ENCODE results near the gene XIRP1. TPM values are rescaled to one million over a fixed set of nuclear protein-coding genes. Genes with fewer than 3 reads are reported as not detected.

XIRP1 gene
- total RNA-seq, 2 experiments from 2014 or later: not detected

DNA sequence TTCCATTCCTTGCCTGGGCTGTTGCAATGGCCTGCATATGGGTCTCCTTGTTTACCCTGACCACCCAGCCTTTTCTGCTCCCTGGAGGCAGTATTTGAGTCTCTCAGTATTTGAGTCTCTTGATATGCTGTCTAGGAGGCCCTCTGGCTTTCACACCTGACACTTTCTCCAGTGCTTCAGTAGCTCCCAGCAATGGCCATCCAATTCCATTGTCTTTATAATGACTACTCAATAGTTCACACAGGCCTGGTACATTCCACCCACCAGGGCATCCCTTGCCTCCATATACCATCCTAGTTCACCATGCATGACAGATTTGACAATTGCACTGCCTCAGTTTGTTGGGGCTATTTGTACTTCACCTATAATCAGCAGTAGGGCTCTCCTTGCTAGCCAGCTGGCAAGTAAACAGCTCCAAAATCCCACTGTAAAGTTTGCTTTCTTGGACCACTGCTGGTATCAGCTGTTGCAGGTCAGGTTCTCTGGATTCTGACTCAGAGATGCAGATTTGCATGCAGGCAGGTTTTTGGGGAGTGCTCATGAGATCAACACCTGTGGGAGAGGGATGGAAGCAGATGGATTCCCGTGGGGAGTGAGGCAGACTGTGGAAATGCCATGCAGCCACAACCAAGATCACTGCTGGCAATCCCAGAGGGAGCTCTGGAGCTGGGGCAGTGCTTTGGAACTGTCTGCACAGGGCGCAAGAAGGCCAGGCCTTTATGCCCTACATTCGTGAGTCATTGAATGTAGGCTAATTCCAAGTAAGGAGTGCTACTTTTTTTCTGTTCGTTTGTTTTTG, 19.1 kb upstream of the XIRP1 start:
- TF ChIP-seq, protein P1, sequence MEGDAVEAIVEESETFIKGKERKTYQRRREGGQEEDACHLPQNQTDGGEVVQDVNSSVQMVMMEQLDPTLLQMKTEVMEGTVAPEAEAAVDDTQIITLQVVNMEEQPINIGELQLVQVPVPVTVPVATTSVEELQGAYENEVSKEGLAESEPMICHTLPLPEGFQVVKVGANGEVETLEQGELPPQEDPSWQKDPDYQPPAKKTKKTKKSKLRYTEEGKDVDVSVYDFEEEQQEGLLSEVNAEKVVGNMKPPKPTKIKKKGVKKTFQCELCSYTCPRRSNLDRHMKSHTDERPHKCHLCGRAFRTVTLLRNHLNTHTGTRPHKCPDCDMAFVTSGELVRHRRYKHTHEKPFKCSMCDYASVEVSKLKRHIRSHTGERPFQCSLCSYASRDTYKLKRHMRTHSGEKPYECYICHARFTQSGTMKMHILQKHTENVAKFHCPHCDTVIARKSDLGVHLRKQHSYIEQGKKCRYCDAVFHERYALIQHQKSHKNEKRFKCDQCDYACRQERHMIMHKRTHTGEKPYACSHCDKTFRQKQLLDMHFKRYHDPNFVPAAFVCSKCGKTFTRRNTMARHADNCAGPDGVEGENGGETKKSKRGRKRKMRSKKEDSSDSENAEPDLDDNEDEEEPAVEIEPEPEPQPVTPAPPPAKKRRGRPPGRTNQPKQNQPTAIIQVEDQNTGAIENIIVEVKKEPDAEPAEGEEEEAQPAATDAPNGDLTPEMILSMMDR (conservative IDR thresholded peaks at IDR 0.05; ENCODE audit: low read length): no peak
- TF ChIP-seq EZH2phosphoT487 (IDR thresholded peaks at IDR 0.05; ENCODE audit: borderline replicate concordance, low read depth, low read length): no peak
- BruUV-seq (replicated peaks): no TSS peak
- H3K9me2 ChIP-seq (ENCODE audit: insufficient read depth, low read length): no peaks in the 10 kb centered on the region
- H3K9me3 ChIP-seq (ENCODE audit: low read length): no peaks in the 10 kb centered on the region
- H3K79me2 ChIP-seq (ENCODE audit: insufficient read depth, low read depth, low read length): no peaks in the 10 kb centered on the region
- no peaks in the 10 kb centered on the region for H4K20me1 ChIP-seq (ENCODE audit: insufficient read depth, low read length)
- no peak for DNase-seq (ENCODE audit: low spot score)
- no peak overlapping the region for H3K4me2 ChIP-seq (ENCODE audit: low read length)
- intact Hi-C loops (cut with micrococcal nuclease; ENCODE audit: unreplicated experiment): no loop called here
- H3K4me3 ChIP-seq (ENCODE audit: low read depth, low read length, poor library complexity, severe bottlenecking): no peak overlapping the region
- no peak overlapping the region for H3K27ac ChIP-seq (ENCODE audit: low read depth, low read length, poor library complexity, severe bottlenecking)
- H3K36me3 ChIP-seq (ENCODE audit: insufficient read depth, low read length): no peaks in the 10 kb centered on the region
- no peak overlapping the region for H2AFZ ChIP-seq (ENCODE audit: low read length)
- CTCF ChIA-PET (ENCODE audit: unreplicated experiment): no interaction called here
- peaks cover 42% of the 10 kb centered on the region for H3K4me1 ChIP-seq (ENCODE audit: insufficient read depth, low read length, poor library complexity, severe bottlenecking)
- POLR2A ChIA-PET: interaction anchor here (0.6 kb wide), 1 partner anchor 194 kb away, joined by 3 read pairs; no protein-coding TSS in a partner anchor

DNA sequence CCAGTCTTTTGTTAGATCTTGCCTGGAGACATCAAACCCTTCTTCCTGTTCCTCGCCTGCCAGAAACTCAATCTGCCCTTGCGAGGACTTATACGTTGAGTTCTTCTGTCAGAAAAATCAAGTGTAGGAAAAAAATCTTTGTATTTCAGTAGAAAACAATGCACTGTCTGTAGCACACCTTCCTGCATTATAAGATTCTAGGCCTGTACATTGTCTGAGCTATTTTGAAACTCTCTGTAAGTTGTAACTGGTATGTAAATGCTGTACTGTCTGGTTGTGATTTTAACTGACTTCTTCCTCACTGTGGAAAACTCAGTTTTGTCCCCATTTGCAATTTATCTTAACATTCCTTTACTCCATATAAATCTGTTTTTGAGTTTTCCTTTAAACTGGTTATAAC, 17.7 kb upstream of the XIRP1 start:
- POLR2A ChIA-PET: no interaction called here
- intact Hi-C loops (cut with micrococcal nuclease; ENCODE audit: unreplicated experiment): no loop called here
- no peaks in the 10 kb centered on the region for H3K9me3 ChIP-seq (ENCODE audit: low read length)
- no peak overlapping the region for H3K4me3 ChIP-seq (ENCODE audit: low read depth, low read length, poor library complexity, severe bottlenecking)
- no peaks in the 10 kb centered on the region for H3K79me2 ChIP-seq (ENCODE audit: insufficient read depth, low read depth, low read length)
- CTCF ChIA-PET (ENCODE audit: unreplicated experiment): interaction anchor here (1.6 kb wide), 1 partner anchor 78 kb away, joined by 8 read pairs; no protein-coding TSS in a partner anchor
- no peak for TF ChIP-seq EZH2phosphoT487 (IDR thresholded peaks at IDR 0.05; ENCODE audit: borderline replicate concordance, low read depth, low read length)
- TF ChIP-seq, protein P1 (conservative IDR thresholded peaks at IDR 0.05; ENCODE audit: low read length): no peak
- H3K9me2 ChIP-seq (ENCODE audit: insufficient read depth, low read length): no peaks in the 10 kb centered on the region
- H2AFZ ChIP-seq (ENCODE audit: low read length): peak overlapping the region; percentile 50
- no peak overlapping the region for H3K4me2 ChIP-seq (ENCODE audit: low read length)
- H3K27ac ChIP-seq (ENCODE audit: low read depth, low read length, poor library complexity, severe bottlenecking): no peak overlapping the region
- no peak for DNase-seq (ENCODE audit: low spot score)
- no TSS peak for BruUV-seq (replicated peaks)
- no peaks in the 10 kb centered on the region for H3K36me3 ChIP-seq (ENCODE audit: insufficient read depth, low read length)
- peaks cover 31% of the 10 kb centered on the region for H3K4me1 ChIP-seq (ENCODE audit: insufficient read depth, low read length, poor library complexity, severe bottlenecking)
- no peaks in the 10 kb centered on the region for H4K20me1 ChIP-seq (ENCODE audit: insufficient read depth, low read length)
